ENCODE data around the gene PMEPA1. TPM values are rescaled to one million over a fixed set of nuclear protein-coding genes. Genes with fewer than 3 reads are reported as not detected.

Gene PMEPA1
- total and polyA plus RNA-seq, 10 of the 15 experiments (the other 5 are each of a cell fraction or from before 2014, with no cell fraction given) = 0.02 to 0.10 (median 0.04) TPM; not detected in 3

DNA sequence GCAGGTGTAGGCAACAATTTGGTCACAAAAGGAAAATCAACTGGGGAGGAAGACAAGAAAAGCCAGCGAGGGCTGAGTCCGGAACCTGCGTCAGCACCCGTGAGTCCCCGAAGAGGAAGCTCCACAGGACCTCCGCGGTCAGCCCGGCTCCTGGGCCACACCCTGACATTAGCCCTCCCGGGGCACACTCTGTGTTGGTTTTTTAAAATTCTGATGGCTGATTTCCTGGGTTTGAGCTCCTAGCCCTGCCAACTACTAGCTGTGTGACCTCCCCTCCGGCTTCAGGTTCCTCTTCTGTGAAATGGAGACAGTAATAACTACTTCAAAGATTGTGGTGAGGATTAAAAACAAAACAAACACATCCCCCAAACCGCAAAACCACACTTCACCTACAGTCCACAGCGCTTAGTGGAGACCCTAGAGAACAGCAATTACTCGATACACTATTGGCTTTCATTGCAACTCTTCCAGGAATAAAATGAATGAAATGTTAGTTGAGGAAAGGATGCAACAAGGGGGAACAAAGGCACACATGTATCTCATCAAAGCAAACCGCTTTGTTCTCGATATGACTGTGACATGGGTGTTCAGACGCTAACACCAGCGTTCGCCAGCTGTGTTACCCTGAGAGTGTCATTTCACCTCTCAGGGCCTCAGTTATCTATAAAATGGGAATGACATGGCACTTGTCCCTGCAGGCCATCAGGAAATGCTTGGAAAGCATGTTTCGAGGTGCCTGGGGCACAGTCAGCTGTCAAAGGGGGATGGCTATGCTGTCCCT is 90.6 kb downstream of the PMEPA1 start (continued):
- TF ChIP-seq, protein P1, sequence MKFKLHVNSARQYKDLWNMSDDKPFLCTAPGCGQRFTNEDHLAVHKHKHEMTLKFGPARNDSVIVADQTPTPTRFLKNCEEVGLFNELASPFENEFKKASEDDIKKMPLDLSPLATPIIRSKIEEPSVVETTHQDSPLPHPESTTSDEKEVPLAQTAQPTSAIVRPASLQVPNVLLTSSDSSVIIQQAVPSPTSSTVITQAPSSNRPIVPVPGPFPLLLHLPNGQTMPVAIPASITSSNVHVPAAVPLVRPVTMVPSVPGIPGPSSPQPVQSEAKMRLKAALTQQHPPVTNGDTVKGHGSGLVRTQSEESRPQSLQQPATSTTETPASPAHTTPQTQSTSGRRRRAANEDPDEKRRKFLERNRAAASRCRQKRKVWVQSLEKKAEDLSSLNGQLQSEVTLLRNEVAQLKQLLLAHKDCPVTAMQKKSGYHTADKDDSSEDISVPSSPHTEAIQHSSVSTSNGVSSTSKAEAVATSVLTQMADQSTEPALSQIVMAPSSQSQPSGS (IDR thresholded peaks at IDR 0.05; ENCODE audit: low read length) = peak; percentile 93; the same call in 1 of the 2 replicates
- peak; percentile 100 for TF ChIP-seq IRF4 (IDR thresholded peaks at IDR 0.05; ENCODE audit: low read depth, low read length)
- TF ChIP-seq MTA3 (IDR thresholded peaks at IDR 0.05; ENCODE audit: borderline replicate concordance, low read length) = peak; percentile 97
- no peak for TF ChIP-seq RCOR1 (conservative IDR thresholded peaks at IDR 0.05; ENCODE audit: low read depth, low read length)
- no peak for TF ChIP-seq NFXL1 (IDR thresholded peaks at IDR 0.05; ENCODE audit: borderline replicate concordance)
- TF ChIP-seq IKZF2 (IDR thresholded peaks at IDR 0.05) = peak; percentile 95 to 96
- TF ChIP-seq ZNF274 (IDR thresholded peaks at IDR 0.05; ENCODE audit: insufficient read depth, insufficient read length) = no peak
- peak; percentile 96 for TF ChIP-seq MTA2 (IDR thresholded peaks at IDR 0.05; ENCODE audit: low read depth)
- 0 out of 2 replicates have a peak, but pooled peaks have one; percentile 39 for TF ChIP-seq MXI1 (IDR thresholded peaks at IDR 0.05; ENCODE audit: low read depth, low read length)
- TF ChIP-seq LARP7 (IDR thresholded peaks at IDR 0.05) = no peak

DNA sequence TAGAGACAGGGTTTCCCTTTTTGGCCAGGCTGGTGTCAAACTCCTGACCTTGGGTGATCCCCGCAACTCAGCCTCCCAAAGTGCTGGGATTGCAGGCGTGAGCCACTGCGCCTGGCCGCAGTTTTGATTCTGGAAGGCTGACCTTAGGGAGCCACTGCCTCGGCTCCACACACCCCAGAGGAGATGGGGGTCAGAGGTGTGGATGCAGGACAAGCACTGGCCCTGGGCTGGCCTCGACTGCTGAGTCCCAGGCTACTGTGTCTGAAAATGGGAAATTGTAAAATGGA is 91.1 kb downstream of the PMEPA1 start:
- Histone ChIP-seq H3K4me2 (ENCODE audit: control insufficient read depth, insufficient read depth) (peak overlapping the region; percentile 71), H3K79me2 (ENCODE audit: control insufficient read depth, insufficient read depth, low read length) (no peaks in the 10 kb centered on the region), H3K4me1 (ENCODE audit: control insufficient read depth, insufficient read depth, low read length) (peaks cover 42% of the 10 kb centered on the region), H3K27me3 (replicated peaks in 1 of 2; ENCODE audit: control insufficient read depth in 2 of 2, insufficient read depth in 2 of 2, low read length in 1 of 2) (peaks cover 0 to 2% of the 10 kb centered on the region in 2 experiments; a peak in 1 of 4 replicates), H3K4me3 (peak overlapping the region; percentile 59; the same call in 1 of the 2 replicates), H3K9me3 (replicated peaks; ENCODE audit: control insufficient read depth, insufficient read depth, low read length) (no peaks in the 10 kb centered on the region; the same call in 2 of the 3 replicates), H4K20me1 (ENCODE audit: control insufficient read depth, insufficient read depth) (no peaks in the 10 kb centered on the region), H3K36me3 (ENCODE audit: control insufficient read depth in 2 of 2, insufficient read depth in 2 of 2, low read length in 1 of 2) (no peaks in the 10 kb centered on the region; a peak in 1 of 4 replicates), H2AFZ (ENCODE audit: control insufficient read depth, low read depth, low read length) (no peak overlapping the region), H3K27ac (ENCODE audit: control insufficient read depth, insufficient read depth) (peak overlapping the region; percentile 75), H3K9ac (ENCODE audit: control insufficient read depth, insufficient read depth, low read length) (peak overlapping the region; percentile 54)
- ChIA-PET CTCF (interaction anchor here (1.0 to 5.9 kb wide), 9 partner anchors 9 to 220 kb away, joined by 3 to 32 read pairs (median 7); no protein-coding TSS in a partner anchor), POLR2A (interaction anchor here (1.2 to 2.5 kb wide), 5 partner anchors 61 to 229 kb away, joined by 3 to 8 read pairs (median 5); partner anchors contain the start of gene RBM38), RAD21 (ENCODE audit: unreplicated experiment) (interaction anchor here (0.5 to 2.8 kb wide), 10 partner anchors 11 to 469 kb away, joined by 3 to 25 read pairs (median 6); no protein-coding TSS in a partner anchor), SMC1A (ENCODE audit: uncharacterized antibody, unreplicated experiment) (interaction anchor here (0.8 to 2.8 kb wide), 5 partner anchors 13 to 219 kb away, joined by 3 to 11 read pairs (median 4); no protein-coding TSS in a partner anchor)
- 2% methylated on average over 6 of the region's 6 CpGs for WGBS (ENCODE audit: insufficient coverage, insufficient replicate concordance, low lambda C conversion rate, missing lambda C conversion rate)
- in situ Hi-C loops (cut with MboI) = loop anchor here (10.0 kb wide), 2 partner anchors 776 to 836 kb away; no protein-coding TSS in a partner anchor
- BruUV-seq (replicated peaks) = no TSS peak
- intact Hi-C loops (cut with micrococcal nuclease; ENCODE audit: unreplicated experiment) = loop anchor here (1.0 to 5.0 kb wide), 2 partner anchors 63 to 221 kb away; no protein-coding TSS in a partner anchor
- DNase-seq (ENCODE audit: low read depth, low spot score) = no peak
- ATAC-seq = peak; percentile 5; the same call in 2 of the 3 replicates
- FAIRE-seq = peak; percentile 31
- TF ChIP-seq EGR1 (IDR thresholded peaks at IDR 0.05; ENCODE audit: borderline replicate concordance in 1 of 2, low read depth in 2 of 2, low read length in 2 of 2) = no peak
- TF ChIP-seq, protein P2, sequence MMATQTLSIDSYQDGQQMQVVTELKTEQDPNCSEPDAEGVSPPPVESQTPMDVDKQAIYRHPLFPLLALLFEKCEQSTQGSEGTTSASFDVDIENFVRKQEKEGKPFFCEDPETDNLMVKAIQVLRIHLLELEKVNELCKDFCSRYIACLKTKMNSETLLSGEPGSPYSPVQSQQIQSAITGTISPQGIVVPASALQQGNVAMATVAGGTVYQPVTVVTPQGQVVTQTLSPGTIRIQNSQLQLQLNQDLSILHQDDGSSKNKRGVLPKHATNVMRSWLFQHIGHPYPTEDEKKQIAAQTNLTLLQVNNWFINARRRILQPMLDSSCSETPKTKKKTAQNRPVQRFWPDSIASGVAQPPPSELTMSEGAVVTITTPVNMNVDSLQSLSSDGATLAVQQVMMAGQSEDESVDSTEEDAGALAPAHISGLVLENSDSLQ (IDR thresholded peaks at IDR 0.05) = no peak
- no peak for TF ChIP-seq MYC (IDR thresholded peaks at IDR 0.05; ENCODE audit: insufficient read depth, insufficient read length, insufficient replicate concordance, low read length, severe bottlenecking)
- TF ChIP-seq, protein P3, sequence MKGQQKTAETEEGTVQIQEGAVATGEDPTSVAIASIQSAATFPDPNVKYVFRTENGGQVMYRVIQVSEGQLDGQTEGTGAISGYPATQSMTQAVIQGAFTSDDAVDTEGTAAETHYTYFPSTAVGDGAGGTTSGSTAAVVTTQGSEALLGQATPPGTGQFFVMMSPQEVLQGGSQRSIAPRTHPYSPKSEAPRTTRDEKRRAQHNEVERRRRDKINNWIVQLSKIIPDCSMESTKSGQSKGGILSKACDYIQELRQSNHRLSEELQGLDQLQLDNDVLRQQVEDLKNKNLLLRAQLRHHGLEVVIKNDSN (IDR thresholded peaks at IDR 0.05; ENCODE audit: borderline replicate concordance, extremely low read length, insufficient read depth, low read depth, low read length) = no peak
- no peak for TF ChIP-seq NFYB (IDR thresholded peaks at IDR 0.05; ENCODE audit: insufficient read depth, low read depth, low read length)
- no peak for TF ChIP-seq MTA2 (IDR thresholded peaks at IDR 0.05; ENCODE audit: low read depth)
- TF ChIP-seq CHD1 (IDR thresholded peaks at IDR 0.05; ENCODE audit: low read depth, low read length) = no peak
- TF ChIP-seq PAX5 (IDR thresholded peaks at IDR 0.05; ENCODE audit: borderline replicate concordance, low read depth, low read length) = no peak
- no peak for TF ChIP-seq KAT2A (conservative IDR thresholded peaks at IDR 0.05; ENCODE audit: control insufficient read depth, low read depth, low read length)
